ENCODE data around the gene COL4A3.

COL4A3 gene

DNA sequence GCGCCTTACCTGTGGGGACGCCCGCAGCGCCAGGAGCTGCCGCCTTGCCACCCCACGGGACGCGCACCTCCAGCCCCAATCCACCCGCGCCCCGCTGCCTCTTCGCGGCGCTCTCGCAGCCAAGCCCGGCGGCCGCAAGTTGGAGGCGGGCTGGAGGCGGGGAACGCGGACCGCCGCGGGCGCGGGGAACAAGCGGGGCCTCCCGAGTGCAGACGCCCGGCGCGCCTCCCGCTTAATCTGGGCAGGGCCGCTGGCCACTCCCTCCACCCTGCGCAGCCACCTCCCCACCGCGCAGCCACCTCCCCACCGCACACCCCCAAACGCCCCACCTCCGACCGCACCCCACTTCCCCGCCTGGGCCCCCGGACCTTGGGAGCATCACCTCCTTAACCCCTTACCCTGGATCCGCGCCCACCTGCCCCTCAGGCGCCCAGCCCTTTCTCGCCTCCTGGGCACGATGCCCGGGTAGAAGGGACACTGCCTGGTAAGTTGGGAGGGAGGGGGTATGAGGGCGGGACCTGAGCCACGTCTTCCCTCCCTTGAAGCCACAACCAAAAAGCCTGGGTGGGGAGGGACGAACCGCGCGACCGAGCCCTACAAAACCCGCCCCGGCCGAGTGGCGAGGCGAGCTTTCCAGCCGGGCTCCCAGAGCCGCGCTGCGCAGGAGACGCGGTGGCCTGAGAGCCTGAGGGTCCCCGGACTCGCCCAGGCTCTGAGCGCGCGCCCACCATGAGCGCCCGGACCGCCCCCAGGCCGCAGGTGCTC, at the start of gene COL4A3, which contains the start of gene COL4A4:
Gene COL4A3, plus strand, starts transcription at position 627 of the 765 bp plus-strand sequence. Its CDS starts 103 bp downstream, at position 730.
Gene COL4A4, minus strand, starts transcription at position 208 of the 765 bp plus-strand sequence. CDS start 16,722 bp downstream, outside the sequence.
- DNase-seq = no peak

DNA sequence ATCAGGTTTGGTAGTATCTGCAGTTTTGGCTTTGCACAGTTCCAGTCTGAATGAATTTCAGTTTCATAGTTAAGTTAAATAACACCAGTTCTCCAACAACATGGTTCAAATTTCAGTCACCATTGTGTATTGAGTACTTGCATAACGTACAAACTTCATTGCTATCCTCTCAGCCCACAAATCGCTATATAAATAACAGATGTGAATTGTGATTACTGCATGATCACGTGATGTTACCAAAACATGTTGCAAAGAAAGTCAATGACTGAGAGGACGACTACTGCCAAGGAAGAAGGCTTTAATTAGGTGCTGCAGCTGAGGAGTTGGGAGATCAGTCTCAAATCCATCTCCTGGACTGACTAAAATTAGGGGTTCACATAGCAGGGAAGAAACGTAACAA, 48.7 kb upstream of the COL4A3 start:
- DNase-seq = no peak

DNA sequence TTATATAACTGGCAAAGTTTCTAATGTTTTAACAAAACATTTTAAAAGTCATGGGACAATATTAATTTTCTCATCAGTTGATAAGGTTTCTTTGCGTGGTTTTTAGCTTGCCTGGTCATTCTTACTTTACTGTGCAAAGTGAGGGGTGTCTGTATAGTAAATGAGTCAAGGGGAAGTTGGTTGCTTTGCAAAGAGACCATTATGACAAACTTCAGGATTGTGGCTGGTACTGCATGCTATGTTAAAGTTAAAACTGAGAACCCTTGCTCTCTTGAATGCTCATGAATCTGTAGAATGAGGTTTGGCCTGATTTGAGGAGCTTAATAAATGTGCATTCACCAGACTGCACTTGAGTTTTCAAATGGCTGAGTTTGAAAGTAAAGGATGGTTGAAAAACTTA, 47.4 kb upstream of the COL4A3 start:
- DNase-seq = no peak

DNA sequence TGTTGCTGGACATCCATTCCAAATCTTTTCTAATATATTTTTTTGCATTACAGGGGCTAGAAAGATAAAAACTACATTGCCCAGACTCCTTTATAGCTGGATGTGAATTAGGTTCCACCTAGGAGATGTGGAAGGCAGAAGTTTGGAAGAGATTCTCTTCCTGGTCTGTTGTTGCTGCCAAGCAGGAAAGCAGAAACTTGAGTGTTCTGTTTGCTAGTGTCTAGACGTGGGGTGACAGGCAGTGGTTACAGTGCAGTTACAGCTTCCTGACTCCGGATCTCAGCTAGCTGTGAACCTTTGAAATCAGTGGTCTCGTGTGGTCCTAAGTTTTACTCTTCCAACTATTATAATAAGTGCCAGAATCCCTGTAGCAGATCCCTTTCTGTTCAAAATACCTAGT, 46.6 kb upstream of the COL4A3 start:
- DNase-seq = no peak

DNA sequence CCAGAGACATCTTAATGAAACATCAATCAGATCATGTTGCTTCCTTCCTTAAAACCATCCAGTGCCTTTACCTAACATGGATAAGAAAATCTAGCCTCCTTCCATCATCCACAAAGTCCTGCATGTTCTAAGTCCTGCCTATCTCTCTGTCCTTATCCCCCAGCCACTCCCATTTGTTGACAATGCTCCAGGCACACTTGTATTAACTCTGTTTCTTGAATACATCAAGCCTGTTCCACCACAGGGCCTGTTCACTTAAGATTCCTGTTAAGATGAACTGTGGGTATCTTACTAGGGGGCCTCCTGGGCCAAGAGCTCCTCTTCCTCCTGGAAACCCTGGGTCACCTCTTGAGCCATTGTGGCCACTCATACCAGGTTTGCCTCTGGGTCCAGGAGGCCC, 46.1 kb upstream of the COL4A3 start:
- DNase-seq = no peak

DNA sequence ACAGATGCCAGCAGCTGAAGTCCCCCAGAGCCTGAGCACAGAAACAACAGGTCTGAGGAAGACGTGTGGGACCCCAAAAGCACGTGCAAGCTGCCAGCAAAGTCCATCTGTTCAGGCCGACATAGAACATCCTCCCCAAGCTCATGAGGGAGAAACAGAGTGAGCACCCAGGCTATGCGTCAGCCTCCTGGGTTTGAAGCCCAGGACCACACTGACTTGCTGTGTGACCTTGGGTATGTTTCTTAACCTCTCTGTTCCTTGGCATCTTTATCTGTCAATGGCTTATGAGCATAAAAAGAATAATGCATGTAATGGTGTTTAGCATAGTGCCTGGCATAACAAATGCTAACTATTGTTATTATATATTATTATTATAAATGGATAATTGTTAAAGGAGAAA, 40.7 kb upstream of the COL4A3 start:
- DNase-seq = no peak

DNA sequence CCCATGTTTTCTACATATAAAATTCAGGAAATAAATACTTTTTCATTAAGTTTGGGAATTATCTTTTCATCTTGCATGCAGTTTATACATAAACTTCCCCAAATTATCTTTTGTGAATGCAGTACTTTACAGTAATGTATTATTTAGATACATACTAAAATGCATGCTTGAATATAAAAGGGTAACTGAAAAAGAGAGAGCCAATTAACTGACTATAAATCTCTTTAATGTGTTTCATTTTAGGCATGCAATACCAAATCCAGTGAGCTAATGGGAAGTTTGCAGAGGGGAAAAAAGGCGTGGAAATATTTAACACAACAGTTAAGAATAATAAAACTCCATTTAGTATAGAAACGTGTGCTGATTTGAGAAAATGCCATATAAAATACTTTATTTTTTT, 39.6 kb upstream of the COL4A3 start:
- no peak for DNase-seq

DNA sequence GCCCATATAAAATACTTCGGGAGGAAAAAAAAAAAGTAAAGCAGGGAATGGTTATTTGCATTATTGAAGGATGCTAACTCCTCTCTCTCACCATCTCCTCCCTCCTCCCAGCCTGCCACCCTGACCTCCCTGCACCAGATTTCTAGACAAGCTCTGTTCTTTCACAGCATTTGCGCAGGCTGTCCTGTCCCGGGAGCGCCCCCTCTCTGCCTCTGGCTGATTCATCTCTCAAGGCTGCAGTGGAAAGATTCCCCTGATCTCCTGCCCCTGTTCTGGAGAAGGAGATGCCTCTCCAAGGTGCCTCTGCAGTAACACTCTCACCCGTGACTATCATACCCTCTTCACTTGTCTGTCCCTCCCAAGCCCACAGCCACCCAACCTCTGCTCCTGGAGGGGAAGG, 38.9 kb upstream of the COL4A3 start:
- DNase-seq = no peak

DNA sequence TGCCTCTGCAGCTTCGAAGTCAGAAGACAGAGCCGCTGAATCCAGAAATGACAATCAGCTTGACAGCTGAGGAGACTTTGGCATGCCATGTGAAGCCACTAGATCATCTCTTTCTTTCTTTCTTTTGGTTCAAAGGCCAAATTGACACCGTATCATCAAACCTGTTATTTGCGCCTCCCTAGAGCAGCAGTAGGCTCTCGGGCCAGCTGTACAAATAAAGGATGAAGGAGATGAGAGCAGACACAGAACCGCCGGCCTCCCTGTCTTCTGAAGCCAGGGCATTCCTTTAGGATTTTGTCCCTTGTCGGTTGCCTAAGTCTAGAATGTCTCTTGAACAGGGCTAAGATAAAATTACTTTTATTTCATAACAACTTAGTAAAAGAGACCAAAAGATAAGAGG, 37.2 kb upstream of the COL4A3 start:
- DNase-seq = no peak

DNA sequence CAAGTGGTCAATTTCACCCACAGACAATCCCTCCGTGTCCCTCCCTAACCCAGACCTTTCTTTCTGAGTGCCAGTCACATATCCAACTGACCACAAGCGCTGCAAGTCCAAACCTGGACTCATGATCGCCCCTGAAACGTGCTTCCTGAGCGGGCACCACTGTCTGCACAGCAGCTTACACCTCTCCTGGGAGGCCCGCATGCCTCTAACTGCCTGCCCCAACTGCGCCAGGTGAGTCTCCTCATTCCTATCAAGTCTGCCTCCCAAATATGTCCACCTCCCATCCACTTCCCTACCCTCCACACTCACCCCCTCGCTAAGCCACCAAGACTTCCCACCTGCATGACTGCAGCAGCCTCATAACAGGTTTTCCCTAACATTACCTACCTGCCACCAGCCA, 33.8 kb upstream of the COL4A3 start:
- no peak for DNase-seq

DNA sequence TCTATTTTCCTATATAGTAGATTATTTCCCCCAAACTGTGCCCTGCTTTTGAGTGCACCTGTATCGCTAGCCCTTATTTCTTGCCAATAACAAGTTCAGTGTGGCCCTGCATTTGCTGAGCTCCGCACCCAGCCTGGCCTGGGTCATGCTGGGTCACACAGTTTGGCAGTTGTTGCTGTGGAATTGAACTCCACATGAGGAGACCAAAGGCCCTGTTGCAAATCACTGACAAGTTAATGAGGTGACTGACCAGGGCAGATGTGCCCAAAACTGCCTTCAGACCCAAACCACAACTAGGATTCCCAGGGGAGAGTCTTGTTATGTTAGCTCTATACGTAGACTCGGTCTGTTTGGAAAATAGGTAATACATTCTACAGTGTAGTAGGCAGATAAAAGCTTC, 31.4 kb upstream of the COL4A3 start:
- DNase-seq = no peak

DNA sequence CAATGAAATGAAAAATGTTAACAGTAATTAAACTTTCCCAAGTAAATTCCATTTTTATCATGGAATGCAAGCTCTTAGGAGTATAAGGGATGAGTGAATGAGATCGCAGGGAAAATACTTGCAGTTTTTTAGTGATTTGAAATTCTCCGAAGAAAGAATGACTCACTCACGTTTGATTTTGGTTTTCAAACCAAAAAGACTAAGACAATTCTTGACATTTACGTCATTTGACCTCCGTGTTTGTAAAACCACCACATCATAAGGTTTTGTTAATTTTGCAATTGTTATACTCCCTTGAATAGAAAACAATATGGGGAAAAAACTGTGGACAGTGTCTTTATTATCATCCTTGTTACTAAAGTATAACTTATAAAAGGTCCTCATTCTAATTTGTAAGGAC, 29.8 kb upstream of the COL4A3 start:
- DNase-seq = no peak

DNA sequence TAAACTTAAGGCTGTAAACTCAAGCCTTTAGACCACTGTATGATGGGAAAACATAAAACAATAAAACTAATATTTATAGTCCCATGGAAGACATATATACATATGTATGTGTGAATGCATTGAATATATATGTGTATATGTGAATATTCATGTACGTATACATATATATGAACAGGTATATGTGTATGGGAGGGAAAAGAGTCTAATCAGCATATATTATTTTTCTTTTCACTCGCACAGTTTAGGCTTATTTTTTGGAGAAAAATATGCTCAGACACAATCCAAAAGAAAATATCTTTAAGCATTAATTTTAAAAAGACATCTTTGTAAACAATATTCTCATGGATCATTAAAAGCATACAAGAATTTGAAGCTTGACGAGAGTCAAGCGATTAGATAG, 23.1 kb upstream of the COL4A3 start:
- no peak for DNase-seq

DNA sequence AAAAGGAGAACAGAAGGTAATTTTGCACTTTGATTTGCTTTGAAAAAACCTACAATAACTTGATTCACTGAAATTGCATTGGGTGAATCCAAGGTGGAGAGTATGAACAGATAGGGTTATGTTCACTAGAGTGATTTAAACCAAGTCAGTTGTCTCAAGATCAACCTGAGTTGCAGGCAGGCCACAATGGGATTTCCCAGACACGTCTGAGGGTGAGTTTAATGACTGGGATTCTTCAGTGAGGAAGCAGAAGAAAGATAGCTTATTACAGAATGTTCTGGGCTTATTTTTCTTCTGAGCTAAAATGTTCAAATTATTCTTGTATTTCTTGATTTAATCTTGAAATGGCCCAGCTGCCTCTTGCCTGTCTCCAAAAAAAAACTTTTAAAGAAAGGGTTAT, 20.5 kb upstream of the COL4A3 start:
- no peak for DNase-seq

DNA sequence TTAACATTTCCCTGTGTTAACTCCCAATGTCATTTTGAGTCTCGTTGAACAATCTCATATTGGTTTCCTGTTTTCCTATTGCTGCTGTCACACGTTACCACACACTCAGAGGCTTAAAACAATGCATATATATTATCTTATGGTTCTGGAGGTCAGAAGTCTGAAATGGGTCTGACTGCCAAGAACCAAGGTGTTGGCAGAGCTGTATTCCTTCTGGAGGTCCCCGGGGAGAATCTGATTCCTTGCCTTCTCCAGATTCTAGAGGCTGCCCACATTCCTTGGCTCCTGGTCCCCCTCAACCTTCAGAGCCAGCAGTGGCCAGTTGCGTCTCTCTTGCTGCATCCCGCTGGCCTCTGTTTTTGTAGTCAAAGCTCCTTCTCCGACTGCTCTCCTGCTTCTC, 18.0 kb upstream of the COL4A3 start:
- DNase-seq = no peak

DNA sequence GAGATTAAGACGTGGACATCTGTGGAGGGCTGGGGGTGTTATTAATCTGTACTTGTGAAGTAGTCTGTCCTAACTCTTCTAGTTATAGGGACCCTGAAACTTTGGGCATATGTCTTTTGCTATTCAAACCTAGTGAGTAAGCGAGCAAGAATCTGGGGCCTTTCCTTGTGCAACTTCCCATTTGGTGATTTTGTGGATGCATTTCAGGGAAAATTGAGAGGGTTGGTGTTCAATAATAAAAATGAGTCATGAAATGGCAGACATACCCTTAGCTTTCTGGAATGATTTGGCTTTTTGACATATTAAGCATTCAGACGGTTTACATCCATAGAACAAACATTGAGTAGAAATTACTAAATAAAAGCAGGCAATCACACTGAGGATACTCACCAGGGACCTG, 17.4 kb upstream of the COL4A3 start:
- no peak for DNase-seq

DNA sequence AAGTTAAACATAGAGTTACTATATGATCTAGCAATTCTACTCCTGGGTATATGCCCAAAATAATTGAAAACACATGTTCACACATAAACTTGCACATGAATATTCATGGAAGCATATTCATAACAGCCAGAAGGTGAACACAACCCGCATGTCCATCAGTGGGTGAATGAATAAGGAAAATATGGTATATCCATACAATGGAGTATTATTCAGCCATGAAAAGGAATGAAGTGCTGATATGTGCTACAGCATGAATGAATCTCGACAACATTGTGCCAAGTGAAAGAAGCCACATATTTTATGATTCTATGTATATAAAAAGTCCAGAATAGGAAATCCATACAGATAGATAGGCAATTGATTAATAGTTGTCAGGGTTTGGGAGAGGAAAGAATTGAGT, 16.3 kb upstream of the COL4A3 start:
- no peak for DNase-seq

DNA sequence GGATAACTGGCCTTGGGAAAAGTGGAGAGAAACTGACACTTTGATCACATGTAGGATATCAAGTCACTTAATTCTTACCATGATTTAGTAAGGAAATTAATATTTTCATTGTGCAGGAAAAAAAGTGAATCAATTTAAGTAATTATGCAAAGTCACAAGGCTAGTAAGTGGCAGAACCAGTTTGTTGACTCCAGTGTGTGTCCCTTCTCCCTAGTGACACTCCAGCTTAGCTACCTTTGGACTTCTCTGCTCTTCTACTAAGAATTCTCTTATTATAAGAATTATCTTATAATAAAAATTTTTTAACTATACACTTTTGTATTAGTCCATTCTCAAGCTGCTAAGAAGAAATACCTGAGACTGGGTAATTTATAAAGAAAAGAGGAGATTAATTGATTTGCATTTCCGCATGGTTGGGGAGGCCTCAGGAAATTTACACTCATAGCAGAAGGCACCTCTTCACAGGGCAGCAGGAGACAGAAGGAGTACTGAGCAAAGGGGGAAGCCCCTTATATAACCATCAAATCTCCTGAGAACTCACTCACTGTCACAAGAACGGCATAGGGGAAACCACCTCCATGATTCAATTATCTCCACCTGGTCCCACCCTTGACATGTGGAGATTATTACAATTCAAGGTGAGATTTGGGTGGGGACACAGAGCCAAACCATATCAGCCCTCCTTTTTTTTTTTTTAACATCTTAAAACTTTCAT, 14.0 kb upstream of the COL4A3 start:
- DNase-seq = no peak

DNA sequence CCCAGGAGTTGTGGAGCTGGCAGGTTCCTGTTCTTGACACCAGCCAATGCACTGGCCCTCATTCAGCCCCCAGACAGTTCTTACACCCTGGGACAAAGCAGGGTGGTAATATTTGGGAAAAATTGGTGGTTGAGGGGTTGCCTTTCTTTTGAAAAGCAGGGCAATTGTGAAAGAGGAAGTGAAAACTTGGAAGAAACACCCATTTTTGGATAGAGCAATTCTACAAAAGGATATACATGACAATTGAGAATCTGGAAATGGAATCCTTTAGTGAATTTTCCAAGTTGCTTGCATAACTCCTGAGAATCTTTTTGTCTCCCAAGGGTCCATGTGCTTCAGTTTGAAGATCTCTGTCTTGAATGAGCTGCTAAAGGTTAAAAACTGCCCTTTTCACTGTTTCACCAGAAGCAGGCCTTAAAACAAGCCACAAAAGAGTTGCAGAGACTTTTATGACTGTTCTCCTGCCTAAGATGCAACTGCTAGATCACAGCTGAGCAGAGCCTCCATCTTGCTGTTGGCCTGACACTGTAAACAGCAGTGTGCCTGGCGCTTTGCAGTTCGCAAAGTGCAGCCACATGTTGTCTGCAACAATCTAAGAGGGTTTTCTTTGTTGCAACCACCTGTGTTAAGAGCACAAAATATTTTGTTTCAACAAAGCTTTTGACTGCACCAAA, 12.2 kb upstream of the COL4A3 start:
- no peak for DNase-seq

DNA sequence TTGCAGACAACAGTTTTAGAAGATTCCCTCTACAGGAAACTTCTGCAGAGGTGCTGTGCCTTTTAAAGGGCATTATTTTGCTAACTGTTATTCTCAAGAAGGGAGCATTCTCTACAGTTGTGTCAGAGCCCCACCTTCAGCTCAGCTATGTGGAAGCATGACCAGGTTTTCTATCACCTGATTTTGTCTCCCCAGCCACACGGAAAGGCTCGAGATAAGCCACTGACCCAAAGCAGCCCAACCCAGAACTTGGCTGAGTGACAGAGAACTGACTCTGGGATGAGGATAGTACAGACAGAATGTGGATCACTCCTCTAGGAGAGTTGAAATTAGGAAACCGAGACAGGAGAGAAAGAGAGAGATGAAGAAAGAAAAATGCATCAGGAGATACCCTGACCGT, 11.1 kb upstream of the COL4A3 start:
- DNase-seq = no peak

DNA sequence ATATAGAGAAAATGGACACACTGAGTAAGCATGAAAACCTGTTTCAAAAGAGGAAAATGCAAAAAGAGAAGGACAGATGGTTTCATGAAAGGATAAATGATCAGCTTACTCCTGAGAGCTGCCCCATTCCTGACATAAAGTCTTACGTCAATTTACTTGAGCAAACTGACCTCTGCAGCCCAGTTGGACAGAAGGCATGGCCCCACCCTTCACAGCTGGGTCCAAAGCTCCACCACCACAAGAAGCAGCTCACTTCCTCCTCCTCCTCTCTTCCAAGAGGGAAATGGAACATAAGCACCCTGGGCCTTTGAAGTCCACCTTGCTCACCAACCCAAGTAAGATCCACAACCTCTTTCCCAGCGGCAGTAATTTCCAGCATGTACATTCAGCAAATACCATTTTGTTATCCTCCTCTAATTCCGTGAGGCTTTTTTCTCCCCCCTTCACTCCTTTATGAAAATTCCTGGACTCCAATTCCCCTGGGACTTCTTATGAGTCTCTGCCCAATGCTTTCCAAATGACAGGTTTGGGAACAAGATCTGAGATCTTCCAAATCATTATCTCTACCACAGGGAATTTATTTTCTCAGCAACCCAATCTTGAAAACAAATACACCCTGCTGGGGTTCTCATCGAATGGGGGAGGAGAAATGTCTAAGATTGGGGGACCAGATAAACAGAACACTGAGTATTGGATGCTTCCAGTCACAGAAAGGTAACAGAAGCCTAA, 10.5 kb upstream of the COL4A3 start:
- no peak for DNase-seq

DNA sequence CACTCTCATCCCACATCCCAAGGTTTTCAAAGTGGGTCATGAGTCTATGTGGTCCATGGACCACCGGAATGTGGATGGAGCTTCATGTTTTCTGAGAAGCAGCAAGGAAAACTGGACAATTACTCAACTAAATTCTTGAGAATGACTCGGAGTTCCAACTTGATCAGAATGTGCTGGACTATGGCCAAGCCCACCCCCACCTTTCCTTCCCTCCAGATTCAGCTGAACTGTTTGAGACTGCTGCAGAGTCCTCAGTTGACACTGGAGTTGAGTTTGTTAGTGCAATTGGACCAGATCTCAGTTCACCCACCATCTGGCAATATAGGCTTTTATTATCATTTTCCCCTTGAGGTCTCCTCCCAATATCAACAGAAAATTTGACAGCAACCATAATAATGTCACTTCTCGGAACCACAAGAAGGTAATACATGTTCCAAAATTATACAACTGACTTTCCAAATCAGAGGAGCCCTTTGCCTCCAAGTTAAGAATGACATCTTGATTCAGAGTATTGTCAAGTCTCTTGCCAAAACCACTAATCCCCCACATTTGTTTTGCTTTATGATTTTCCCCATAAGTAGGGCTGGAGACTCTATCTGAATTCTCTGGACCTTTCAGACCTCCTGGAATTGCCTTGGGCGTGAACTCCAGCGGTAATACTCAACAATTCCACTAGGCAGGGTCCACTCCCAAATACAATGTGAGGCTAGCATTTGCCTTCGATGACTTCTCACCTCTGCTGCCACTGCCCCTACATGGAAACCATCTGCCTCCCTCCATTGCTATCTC, 9.2 kb upstream of the COL4A3 start:
- DNase-seq = no peak

All from cerebellar nuclear complex (tissue), 1 donor.